Dermis blood vessel endothelial cell (primary cell): ENCODE results near the gene CDCA3. TPM values are rescaled to one million over a fixed set of nuclear protein-coding genes. Genes with fewer than 3 reads are reported as not detected.
A peak's percentile ranks its signal among the peaks of the same experiment; 100 is the strongest.
"Not testable (repeated sequence)": the region's sequence is repeated elsewhere in the genome, so short reads cannot be mapped to it uniquely, and the experiment has no call there.

Source experiments
- DNase-seq: peaks from one replicate; pipeline ENCODE4 v3.0.0; 2010
- total RNA-seq: library from RNA; depleted of rRNA; stranded (reverse); fragments of >200 nt; gene quantifications from 2 replicates; pipeline ENCODE4 v1.2.3, GENCODE V29; 2014

The CDCA3 gene
- total RNA-seq, 1 donor from 2014 or later = 5.6 TPM

- DNase-seq = peak; percentile 86
Observed at GRCh38 chr12:6872073-6873048, 21.3 kb upstream of the CDCA3 start.

GRCh38 chr12:6871052-6871957 lies 20.2 kb upstream of the CDCA3 start:
- no peak for DNase-seq

- DNase-seq = not testable (repeated sequence)
Observed at GRCh38 chr12:6870304-6870703, 19.2 kb upstream of the CDCA3 start.

- peak; percentile 88 for DNase-seq
Observed at GRCh38 chr12:6869049-6870021, 18.2 kb upstream of the CDCA3 start.

GRCh38 chr12:6868211-6869048 lies 17.3 kb upstream of the CDCA3 start:
- DNase-seq = peak; percentile 32

- peak; percentile 86 for DNase-seq
Observed at GRCh38 chr12:6867413-6868210, 16.5 kb upstream of the CDCA3 start, which contains the start of gene TPI1. TSS of gene TPI1 (plus strand) at chr12:6867531. CDS start at chr12:6867567, 36 bp downstream.

- DNase-seq = no peak
Observed at GRCh38 chr12:6866920-6867412, 15.9 kb upstream of the CDCA3 start.

- no peak for DNase-seq
Observed at GRCh38 chr12:6866163-6866919, 15.3 kb upstream of the CDCA3 start.

- DNase-seq = not testable (repeated sequence)
Observed at GRCh38 chr12:6865307-6865706, 14.2 kb upstream of the CDCA3 start.

GRCh38 chr12:6863586-6864321 lies 12.7 kb upstream of the CDCA3 start:
- DNase-seq = no peak

- DNase-seq = no peak
Observed at GRCh38 chr12:6863033-6863432, 11.9 kb upstream of the CDCA3 start.

GRCh38 chr12:6861391-6861790 lies 10.3 kb upstream of the CDCA3 start:
- DNase-seq = no peak

GRCh38 chr12:6860942-6861341 lies 9.9 kb upstream of the CDCA3 start:
- no peak for DNase-seq

- no peak for DNase-seq
Observed at GRCh38 chr12:6860116-6860515, 9.0 kb upstream of the CDCA3 start.

GRCh38 chr12:6858799-6859198 lies 7.7 kb upstream of the CDCA3 start:
- DNase-seq = no peak

- DNase-seq = no peak
Observed at GRCh38 chr12:6855322-6855721, 4.2 kb upstream of the CDCA3 start.

GRCh38 chr12:6854036-6854435 lies 3.0 kb upstream of the CDCA3 start:
- no peak for DNase-seq

- DNase-seq = no peak
Observed at GRCh38 chr12:6853626-6854025, 2.5 kb upstream of the CDCA3 start.
